Measurements from ENCODE around the gene PCDH9. TPM values are rescaled to one million over a fixed set of nuclear protein-coding genes. Genes with fewer than 3 reads are reported as not detected.

Gene PCDH9
- total and polyA plus RNA-seq, 2 of the 13 experiments (the other 11 are each of a cell fraction or from before 2014, with no cell fraction given): 0.09 TPM; not detected in 1

DNA sequence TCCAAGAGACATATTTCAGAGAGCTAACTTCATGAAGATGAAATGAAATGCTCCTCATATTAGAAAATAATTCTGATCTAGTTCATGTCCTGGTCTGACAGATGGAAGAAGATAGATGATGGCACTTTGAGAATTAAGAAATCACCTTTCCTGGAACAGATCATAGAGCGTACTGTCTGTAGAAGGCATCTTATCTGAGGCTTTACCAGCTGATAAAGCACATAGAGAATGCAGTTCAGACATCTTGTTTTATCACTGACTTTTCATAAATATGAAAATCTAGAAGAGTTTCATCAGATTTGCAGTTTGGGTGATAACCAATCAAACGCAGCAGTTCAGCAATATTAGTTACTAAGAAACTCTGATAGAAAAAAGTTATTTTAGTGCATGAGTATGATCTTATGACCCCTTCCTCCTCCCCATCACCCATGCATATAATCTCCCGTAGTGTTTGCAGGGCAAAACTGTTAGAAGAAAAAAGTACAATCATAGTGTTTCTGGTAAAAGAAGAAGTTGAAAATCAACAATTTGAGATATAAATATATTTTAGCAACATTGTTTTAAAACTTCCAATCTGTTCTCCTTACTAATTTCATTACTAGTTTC lies 585.2 kb downstream of the PCDH9 start (continued):
- TF ChIP-seq MXI1 (IDR thresholded peaks at IDR 0.05; ENCODE audit: borderline replicate concordance, low read depth, low read length) (no peak), ZNF18 (CRISPR knock-in tag; IDR thresholded peaks at IDR 0.05; ENCODE audit: insufficient replicate concordance) (no peak), HNRNPUL1 (IDR thresholded peaks at IDR 0.05; ENCODE audit: low read depth, low read length) (no peak)

GRCh38 chr13:66640231-66640630 lies 589.9 kb downstream of the PCDH9 start:
- no peak overlapping the region for H3K4me3 ChIP-seq (replicated peaks in 1 of 3; ENCODE audit: insufficient read depth in 1 of 3, low read depth in 2 of 3, low read length in 3 of 3)
- intact Hi-C loops (cut with micrococcal nuclease; ENCODE audit: unreplicated experiment): no loop called here
- no peak overlapping the region for H2AFZ ChIP-seq (ENCODE audit: low read length)
- H4K20me1 ChIP-seq (ENCODE audit: insufficient read depth, low read length): no peaks in the 10 kb centered on the region
- ChIA-PET CTCF (ENCODE audit: low intra/inter-chr PET ratio, low total read pairs) (no interaction called here), POLR2A (no interaction called here)
- no peak for TF ChIP-seq HNRNPL (IDR thresholded peaks at IDR 0.05; ENCODE audit: low read depth, low read length)
- TF ChIP-seq ZNF75D (CRISPR knock-in tag; IDR thresholded peaks at IDR 0.05; ENCODE audit: borderline replicate concordance): no peak
- TF ChIP-seq ZNF10 (CRISPR knock-in tag; IDR thresholded peaks at IDR 0.05; ENCODE audit: borderline replicate concordance, low read depth): no peak
- no peak for TF ChIP-seq ADNP (CRISPR knock-in tag; IDR thresholded peaks at IDR 0.05)
- TF ChIP-seq ZNF574 (CRISPR knock-in tag; IDR thresholded peaks at IDR 0.05): no peak
- TF ChIP-seq, protein P1, sequence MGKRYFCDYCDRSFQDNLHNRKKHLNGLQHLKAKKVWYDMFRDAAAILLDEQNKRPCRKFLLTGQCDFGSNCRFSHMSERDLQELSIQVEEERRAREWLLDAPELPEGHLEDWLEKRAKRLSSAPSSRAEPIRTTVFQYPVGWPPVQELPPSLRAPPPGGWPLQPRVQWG (CRISPR knock-in tag; IDR thresholded peaks at IDR 0.05; ENCODE audit: borderline replicate concordance, low read depth): no peak
- TF ChIP-seq ATF7-NPFF (CRISPR knock-in tag; IDR thresholded peaks at IDR 0.05; ENCODE audit: low read depth): no peak
- no peak overlapping the region for H3K4me2 ChIP-seq (ENCODE audit: low read depth, low read length)
- no peaks in the 10 kb centered on the region for H3K4me1 ChIP-seq (ENCODE audit: insufficient read depth, low read length)
- H3K36me3 ChIP-seq (replicated peaks in 1 of 2; ENCODE audit: control insufficient read depth in 1 of 2, insufficient read depth in 2 of 2, low read length in 2 of 2): no peaks in the 10 kb centered on the region
- H3K9ac ChIP-seq (ENCODE audit: insufficient read depth, low read depth, low read length): no peak overlapping the region
- FAIRE-seq (no peak), ATAC-seq (no peak), DNase-seq (ENCODE audit: low spot score) (no peak)
- 9% methylated on average over 2 of the region's 2 CpGs for WGBS (ENCODE audit: low lambda C conversion rate)
- H3K9me3 ChIP-seq (ENCODE audit: low read length): no peaks in the 10 kb centered on the region
- H3K27me3 ChIP-seq (ENCODE audit: control insufficient read depth in 1 of 2, insufficient read depth in 2 of 2, low read length in 2 of 2): no peaks in the 10 kb centered on the region
- in situ Hi-C loops (cut with HindIII; ENCODE audit: extremely low pct_ligation_motif_present, low pct_unique_long_range_greater_than_20kb): no loop called here
- H3K79me2 ChIP-seq (ENCODE audit: insufficient read depth, low read length): no peaks in the 10 kb centered on the region
- no TSS peak for BruUV-seq (replicated peaks)
- H3K27ac ChIP-seq (ENCODE audit: extremely low read length, insufficient read depth, low read length): no peak overlapping the region
